Stimulated activated CD4-positive, alpha-beta T cell treated with anti-CD3 and anti-CD28 coated beads, Interleukin-1b, Interleukin-23, amount 100 ng/mL, for 4 hours (primary cell): ENCODE results near the gene HSP90AA1.
"Not testable (repeated sequence)": the region's sequence is repeated elsewhere in the genome, so short reads cannot be mapped to it uniquely, and the experiment has no call there.

Source experiments
- DNase-seq, 2 donors: peaks; one replicate each; pipeline ENCODE4 v3.0.0-alpha.2; 2020; ENCODE audit warnings: low read depth in 2 of 2

The HSP90AA1 gene

DNA sequence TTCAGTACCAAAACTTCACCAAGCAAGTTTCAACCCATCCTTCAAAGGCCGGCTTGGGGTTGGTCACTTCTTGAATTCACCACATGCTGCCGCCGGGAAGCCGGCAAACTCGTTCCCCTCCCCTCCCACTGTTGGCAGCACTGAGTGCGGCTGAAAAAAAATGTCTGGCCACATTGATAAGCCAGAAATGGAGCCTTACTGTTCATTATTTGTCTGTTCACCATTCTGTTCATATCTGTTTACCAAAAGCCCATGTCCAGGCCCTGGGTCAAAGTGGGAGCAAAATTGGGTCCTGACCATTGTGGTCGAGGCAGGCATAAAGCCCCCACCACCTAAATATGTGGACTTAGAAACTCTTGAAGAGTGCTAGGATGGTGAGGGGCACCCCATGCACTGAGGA is 7.3 kb upstream of the HSP90AA1 start:
- no peak for DNase-seq

- no peak for DNase-seq
Measured at GRCh38 chr14:102092806-102093205, 6.0 kb upstream of the HSP90AA1 start.

- DNase-seq = no peak
Measured at GRCh38 chr14:102090713-102091112, 3.9 kb upstream of the HSP90AA1 start.

- no peak for DNase-seq
Measured at GRCh38 chr14:102089621-102090343, 2.9 kb upstream of the HSP90AA1 start.

- DNase-seq = peak; percentile 51 to 61
Measured at GRCh38 chr14:102088012-102088792, 1.4 kb upstream of the HSP90AA1 start.

DNA sequence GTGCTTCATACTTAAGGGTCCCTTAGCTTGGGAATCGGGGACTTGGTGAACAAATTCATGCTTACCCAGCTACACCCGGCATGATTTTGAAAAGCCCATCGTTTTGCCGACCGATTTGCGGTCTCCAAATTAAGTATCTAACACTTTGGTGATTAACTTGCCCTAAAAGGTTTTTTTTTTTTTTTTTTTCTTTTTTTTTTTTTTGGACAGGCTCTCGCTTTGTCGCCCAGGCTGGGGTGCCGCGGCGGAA is 843 bp upstream of the HSP90AA1 start:
- DNase-seq = no peak

DNA sequence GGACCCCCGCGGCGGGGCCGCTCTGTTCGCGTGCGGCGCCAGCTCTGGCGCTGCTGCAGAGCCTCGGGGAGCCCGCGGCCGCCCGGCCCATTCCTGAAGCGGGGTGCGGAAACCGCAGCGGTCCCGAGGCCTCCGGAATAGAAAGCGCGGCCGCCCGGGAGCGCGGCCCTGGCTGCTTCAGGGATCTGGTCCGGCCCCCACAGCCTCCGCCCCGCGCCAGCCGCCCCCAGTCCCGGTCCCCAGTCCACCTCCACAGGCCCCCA is 204 bp downstream of the HSP90AA1 start:
- DNase-seq = no peak

DNA sequence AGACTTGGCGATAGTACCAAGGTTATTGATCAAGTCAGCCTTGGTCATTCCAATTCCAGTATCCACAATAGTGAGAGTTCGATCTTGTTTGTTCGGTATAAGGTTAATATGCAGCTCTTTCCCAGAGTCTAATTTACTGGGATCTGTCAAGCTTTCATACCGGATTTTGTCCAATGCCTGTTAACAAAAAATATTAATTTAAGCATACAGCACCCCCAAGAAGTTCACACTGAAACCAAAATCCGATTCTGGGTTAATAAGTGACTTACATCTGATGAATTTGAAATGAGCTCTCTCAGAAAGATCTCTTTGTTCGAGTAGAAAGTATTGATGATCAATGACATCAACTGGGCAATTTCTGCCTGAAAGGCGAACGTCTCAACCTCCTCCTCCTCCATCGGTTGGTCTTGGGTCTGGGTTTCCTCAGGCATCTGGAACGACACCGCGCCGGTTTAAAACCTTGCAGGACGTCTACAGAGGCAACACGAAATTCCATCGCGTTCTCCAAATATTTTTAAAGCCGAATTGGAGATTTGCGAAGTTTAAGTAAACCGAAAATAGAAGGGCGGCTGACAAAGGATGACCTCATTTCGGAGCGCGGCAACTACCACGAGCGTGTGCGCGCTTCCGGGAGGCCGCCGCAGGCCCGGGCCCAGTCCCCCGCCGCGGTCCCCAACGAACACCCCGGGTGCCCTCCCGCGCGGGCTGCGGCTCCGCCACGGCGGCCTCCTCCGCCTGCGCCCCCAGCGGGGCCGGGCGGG is 716 bp downstream of the HSP90AA1 start:
- DNase-seq = peak; percentile 46 to 51

DNA sequence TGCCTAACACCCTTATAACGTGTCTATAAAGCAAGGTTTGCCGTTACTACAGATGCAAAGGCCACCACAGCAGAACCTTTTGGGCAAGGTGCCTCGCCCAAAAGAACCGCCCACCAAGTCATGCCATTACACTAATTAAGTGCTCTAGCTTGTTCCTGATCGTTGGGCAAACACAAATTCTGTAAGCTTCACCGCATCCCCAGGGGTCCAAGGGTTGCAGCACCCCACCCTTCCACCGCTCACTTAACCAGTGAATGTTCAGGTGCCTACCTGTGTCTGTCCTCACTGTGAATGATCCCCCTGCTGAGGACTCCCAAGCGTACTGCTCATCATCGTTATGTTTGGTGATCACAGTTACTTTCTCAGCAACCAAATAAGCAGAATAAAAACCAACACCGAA is 1.4 kb downstream of the HSP90AA1 start:
- no peak for DNase-seq

- DNase-seq = no peak
Measured at GRCh38 chr14:102084931-102085330, 1.9 kb downstream of the HSP90AA1 start.

DNA sequence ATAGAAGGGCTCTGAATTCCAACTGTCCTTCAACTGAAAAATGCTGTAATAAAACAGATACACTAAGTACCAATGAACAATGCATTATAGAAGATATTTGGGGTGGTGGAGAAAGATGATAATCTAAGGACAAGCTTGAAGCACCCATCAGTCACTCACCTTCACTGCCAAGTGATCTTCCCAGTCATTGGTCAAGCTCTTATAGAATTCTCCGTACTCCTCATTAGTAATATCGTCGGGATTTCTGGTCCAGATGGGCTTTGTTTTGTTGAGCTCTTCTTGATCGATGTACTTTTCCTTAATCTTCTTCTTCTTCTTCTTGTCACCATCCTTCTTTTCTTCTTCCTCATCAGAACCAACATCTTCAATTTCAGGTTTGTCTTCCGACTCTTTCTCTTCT is 2.3 kb downstream of the HSP90AA1 start:
- not testable (repeated sequence) for DNase-seq

DNA sequence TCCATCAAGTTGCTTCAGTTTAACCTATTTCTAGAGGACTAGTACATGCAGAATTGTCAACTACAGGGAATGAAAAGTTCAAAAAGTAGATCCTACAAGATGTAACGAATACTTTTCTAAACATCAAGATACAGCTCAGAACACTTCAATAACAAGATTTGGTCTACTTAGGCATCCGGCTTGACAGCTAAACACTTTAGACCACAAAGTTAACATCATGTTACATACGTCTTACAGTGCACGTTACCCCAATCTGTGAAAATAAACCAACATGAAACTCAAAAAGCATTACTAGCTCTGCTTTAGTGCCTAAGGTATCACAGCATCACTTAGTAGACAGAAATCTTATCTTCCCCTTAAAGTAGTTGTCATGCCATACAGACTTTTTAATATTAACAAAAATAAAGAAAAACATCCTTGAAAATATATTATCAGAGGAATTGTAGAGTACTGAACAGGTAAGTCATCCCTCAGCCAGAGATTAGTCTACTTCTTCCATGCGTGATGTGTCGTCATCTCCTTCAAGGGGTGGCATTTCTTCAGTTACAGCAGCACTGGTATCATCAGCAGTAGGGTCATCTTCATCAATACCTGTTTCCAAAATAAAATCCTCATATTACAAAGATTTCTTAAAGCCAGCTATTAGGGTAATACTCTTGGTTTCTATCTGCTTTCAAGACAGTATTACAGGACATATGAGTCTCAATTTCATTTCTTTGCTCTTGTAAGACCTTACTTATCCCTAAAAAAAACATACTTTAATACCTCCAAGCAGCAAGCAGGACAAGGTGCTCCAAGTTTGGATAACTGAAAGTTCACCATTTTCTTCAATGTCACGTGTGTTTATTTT is 5.4 kb downstream of the HSP90AA1 start:
- no peak for DNase-seq

- DNase-seq = no peak
Measured at GRCh38 chr14:102080183-102081080, 6.4 kb downstream of the HSP90AA1 start.

DNA sequence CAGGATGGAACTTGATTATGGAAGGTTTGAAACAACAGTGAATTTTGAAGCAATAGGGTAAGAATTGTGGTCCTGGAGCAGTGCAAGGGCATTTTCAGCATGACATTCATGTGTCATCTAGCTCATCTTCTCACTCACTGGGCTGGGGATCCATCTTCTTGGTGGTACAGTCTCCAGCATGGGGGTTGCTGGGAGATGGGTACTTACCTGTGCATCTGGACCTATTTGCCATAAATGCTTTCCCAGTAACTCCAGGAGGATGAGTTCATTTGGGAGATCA is 7.2 kb downstream of the HSP90AA1 start:
- no peak for DNase-seq

DNA sequence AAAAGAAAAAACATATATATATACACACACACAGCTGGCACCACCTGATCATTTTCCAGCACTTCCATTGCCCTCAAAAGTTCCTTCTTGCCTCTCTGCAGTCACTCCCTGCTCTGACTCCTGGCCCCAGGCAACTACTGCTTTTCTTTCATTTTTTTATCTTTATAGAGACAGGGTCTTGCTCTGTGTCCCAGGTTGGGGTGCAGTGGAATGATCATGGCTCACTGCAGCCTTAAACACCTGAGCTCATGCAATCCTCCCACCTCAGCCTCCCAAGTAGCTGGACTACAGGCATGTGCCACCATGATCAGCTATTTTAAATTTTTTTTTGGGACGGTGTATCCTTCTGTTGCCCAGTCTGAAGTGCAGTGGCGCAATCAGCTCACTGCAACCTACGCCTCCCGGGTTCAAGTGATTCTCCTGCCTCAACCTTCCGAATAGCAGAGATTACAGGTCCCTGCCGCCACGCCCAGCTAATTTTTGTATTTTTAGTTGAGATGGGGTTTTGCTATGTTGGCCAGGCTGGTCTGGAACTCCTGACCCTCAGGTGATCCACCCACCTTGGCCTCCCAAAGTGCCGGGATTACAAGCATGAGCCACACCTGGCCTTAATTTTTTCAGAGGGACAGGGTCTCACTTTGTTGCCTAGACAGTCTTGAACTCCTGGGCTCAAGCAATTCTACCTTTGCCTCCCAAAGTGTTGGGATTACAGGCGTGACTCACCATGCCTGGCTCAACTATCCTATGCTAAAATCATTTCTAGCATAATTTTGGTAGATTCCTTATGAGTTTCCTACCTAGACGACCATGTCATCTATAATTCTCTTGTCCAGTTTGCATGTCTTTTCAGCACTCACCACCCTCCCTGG is 7.8 kb downstream of the HSP90AA1 start:
- DNase-seq = no peak

DNA sequence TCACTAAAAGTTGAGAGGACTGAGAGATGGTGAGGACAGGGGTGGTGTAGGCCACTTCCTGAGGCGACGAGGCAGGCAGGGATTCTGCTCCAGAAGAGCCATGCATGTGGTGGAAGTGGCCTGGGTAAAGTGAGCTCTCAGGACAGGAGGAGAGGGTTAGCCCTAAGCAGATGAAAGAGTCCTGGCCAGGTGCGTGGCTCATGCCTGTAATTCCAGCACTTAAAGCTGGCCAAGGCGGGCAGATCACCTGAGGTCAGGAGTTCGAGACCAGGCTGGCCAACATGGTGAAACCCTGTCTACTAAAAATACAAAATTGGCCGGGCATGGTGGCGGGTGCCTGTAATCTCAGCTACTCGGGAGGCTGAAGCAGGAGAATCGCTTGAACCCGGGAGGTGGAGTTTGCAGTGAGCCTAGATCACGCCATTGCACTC is 8.5 kb downstream of the HSP90AA1 start:
- DNase-seq = not testable (repeated sequence)

DNA sequence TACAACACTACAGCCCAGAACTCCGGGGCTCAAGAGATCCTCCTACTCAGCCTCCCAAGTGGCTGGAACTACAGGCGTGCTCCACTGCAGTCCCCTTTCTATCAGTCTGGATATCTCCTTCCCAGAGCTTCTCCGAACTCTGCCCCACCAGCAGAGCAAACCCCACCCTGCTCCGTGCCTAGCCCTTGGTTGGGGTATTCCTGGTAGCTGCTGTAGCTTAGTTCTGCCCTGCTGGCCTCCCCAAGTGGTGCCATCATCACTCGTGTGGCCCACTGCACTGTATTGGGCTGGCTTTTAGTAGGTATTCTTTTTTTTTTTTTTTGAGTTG is 9.5 kb downstream of the HSP90AA1 start:
- DNase-seq = no peak

DNA sequence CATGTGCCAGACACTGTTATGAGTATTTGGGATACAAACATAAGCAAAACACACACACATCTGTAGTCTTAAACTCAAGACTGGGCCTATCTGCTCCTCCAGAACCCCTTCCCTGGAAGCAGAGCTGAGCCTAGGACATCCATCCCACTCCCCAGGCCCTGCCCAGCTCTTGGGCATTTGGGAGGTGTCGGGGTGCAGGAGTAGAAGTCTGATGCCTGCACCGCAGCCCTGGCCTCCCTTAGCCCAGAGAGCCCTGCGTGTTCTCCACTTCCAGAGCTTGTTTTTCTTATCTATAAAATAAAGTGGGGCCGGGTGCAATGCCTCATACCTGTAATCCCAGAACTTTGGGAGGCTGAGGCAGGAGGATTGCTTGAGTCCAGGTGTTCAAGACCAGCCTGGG is 11.7 kb downstream of the HSP90AA1 start:
- no peak for DNase-seq

- no peak for DNase-seq
Measured at GRCh38 chr14:102074415-102074964, 12.4 kb downstream of the HSP90AA1 start.

GRCh38 chr14:102071283-102071998 is 15.4 kb downstream of the HSP90AA1 start:
- DNase-seq = no peak
